GM12865 (cell line): ENCODE measurements around the gene GPR25.
"Not testable (repeated sequence)": the region's sequence is repeated elsewhere in the genome, so short reads cannot be mapped to it uniquely, and the experiment has no call there.

ENCODE experiments used
- DNase-seq: peaks from one replicate; pipeline ENCODE4 v3.0.0; 2010; ENCODE audit warnings: low read depth
- H3K4me3 ChIP-seq: 2 replicates; pipeline ENCODE4 v1.5.1; 2011; ENCODE audit warnings: mild to moderate bottlenecking, low read depth, low read length, control low read depth
- CTCF ChIP-seq: IDR thresholded peaks from 2 replicates; pipeline ENCODE4 v1.5.1; 2011; ENCODE audit warnings: low read length, control low read depth, low read depth, inconsistent platforms; ENCODE audit not compliant: insufficient read depth; ENCODE audit errors: missing control alignments

Gene GPR25

GRCh38 chr1:200908191-200908868 lies 35.5 kb downstream of the GPR25 start:
- no peak for TF ChIP-seq CTCF
- H3K4me3 ChIP-seq = no peak overlapping the region
- no peak for DNase-seq

GRCh38 chr1:200909071-200909470 lies 36.3 kb downstream of the GPR25 start:
- DNase-seq = no peak
- no peak overlapping the region for H3K4me3 ChIP-seq

GRCh38 chr1:200909757-200910239 lies 37.0 kb downstream of the GPR25 start:
- H3K4me3 ChIP-seq = no peak overlapping the region
- TF ChIP-seq CTCF = no peak
- no peak for DNase-seq

More at GRCh38 chr1:200909071-200909470, 36.3 kb downstream of the GPR25 start:
- no peak for TF ChIP-seq CTCF

- DNase-seq = no peak
- no peak for TF ChIP-seq CTCF
- no peak overlapping the region for H3K4me3 ChIP-seq
Measured at GRCh38 chr1:200911361-200911760, 38.6 kb downstream of the GPR25 start.

- DNase-seq, H3K4me3 ChIP-seq: not testable (repeated sequence)
Measured at GRCh38 chr1:200911936-200912335, 39.2 kb downstream of the GPR25 start.

- no peak for DNase-seq
- TF ChIP-seq CTCF = no peak
- H3K4me3 ChIP-seq = no peak overlapping the region
Measured at GRCh38 chr1:200912737-200913407, 40.1 kb downstream of the GPR25 start.

- no peak for DNase-seq
- H3K4me3 ChIP-seq = no peak overlapping the region
- TF ChIP-seq CTCF = no peak
Measured at GRCh38 chr1:200916152-200916551, 43.4 kb downstream of the GPR25 start.
